K562 (cell line): ENCODE measurements around the gene DYSF.

ENCODE experiments used
- CREM ChIP-seq: IDR thresholded peaks from 2 replicates; pipeline ENCODE4 v1.6.1; 2014; ENCODE audit warnings: antibody characterized with exemption, low read depth
- CTCF ChIP-seq, 3 experiments: IDR thresholded peaks in 2 of 3; conservative IDR thresholded peaks in 1 of 3; 2 replicates each; pipeline ENCODE4 v1.5.1; 2011 to 2012; ENCODE audit warnings: low read length in 3 of 3, mild to moderate bottlenecking in 3 of 3, control low read depth in 2 of 3, improper control_type of control experiment in 1 of 3, inconsistent platforms in 1 of 3, low read depth in 1 of 3, mixed read lengths in 1 of 3, moderate library complexity in 1 of 3; ENCODE audit not compliant: insufficient read depth in 2 of 3
- EZH2 ChIP-seq: IDR thresholded peaks from 2 replicates; pipeline ENCODE4 v1.6.1; 2012; ENCODE audit warnings: low read depth, mild to moderate bottlenecking, inconsistent platforms, low read length, borderline replicate concordance
- JUN ChIP-seq, 2 experiments: sonication (generic) in 1 of 2; formaldehyde crosslinking in 1 of 2; IDR thresholded peaks; 2 replicates each; pipeline versions ENCODE4 v1.6.1 to v1.8.0; 2012 to 2022; ENCODE audit warnings: borderline replicate concordance in 2 of 2, mild to moderate bottlenecking in 2 of 2, improper control_type of control experiment in 1 of 2, low read depth in 1 of 2, low read length in 1 of 2, missing genetic modification reagents in 1 of 2
- MBD2 ChIP-seq: sonication (generic); IDR thresholded peaks from 2 replicates; pipeline ENCODE4 v1.6.1; 2016; ENCODE audit warnings: low read depth, borderline replicate concordance
- MTA1 ChIP-seq: fragments of 450-650 bp; IDR thresholded peaks from 2 replicates; pipeline ENCODE4 v1.6.1; 2017; ENCODE audit warnings: borderline replicate concordance
- MYC ChIP-seq, 2 experiments: fragments of 250-450 bp in 1 of 2; sonication (Bioruptor Pico) in 1 of 2; IDR thresholded peaks; 2 replicates each; pipeline versions ENCODE4 v1.5.1 to v1.6.1; 2012 to 2021; ENCODE audit warnings: low read depth in 2 of 2, borderline replicate concordance in 1 of 2, improper control_type of control experiment in 1 of 2, low read length in 1 of 2, mild to moderate bottlenecking in 1 of 2, moderate library complexity in 1 of 2
- NR2C2 ChIP-seq, 2 experiments: fragments of 200-800 bp in 1 of 2; sonication (Bioruptor generic) in 1 of 2; sonication (generic) in 1 of 2; formaldehyde crosslinking in 1 of 2; IDR thresholded peaks; 2 replicates each; pipeline versions ENCODE4 v1.6.1 to v1.8.0; 2016 to 2022; ENCODE audit warnings: mild to moderate bottlenecking in 1 of 2, missing compliant biosample characterization in 1 of 2, missing genetic modification characterization in 1 of 2, missing genetic modification reagents in 1 of 2
- NR3C1 ChIP-seq: sonication (generic); formaldehyde crosslinking; IDR thresholded peaks from 2 replicates; pipeline ENCODE4 v1.8.1; 2022; ENCODE audit warnings: missing genetic modification reagents
- POLR2A ChIP-seq: fragments of 450-650 bp; conservative IDR thresholded peaks from 2 replicates; pipeline ENCODE4 v1.6.1; 2016
- SMARCC2 ChIP-seq: fragments of 450-650 bp; IDR thresholded peaks from 2 replicates; pipeline ENCODE4 v1.6.1; 2017; ENCODE audit warnings: antibody characterized with exemption, moderate library complexity, mild to moderate bottlenecking, low read depth
- TEAD4 ChIP-seq, 2 experiments: sonication (generic) in 1 of 2; formaldehyde crosslinking in 1 of 2; IDR thresholded peaks; 2 replicates each; pipeline versions ENCODE4 v1.6.1 to v1.8.0; 2012 to 2022; ENCODE audit warnings: borderline replicate concordance in 1 of 2, inconsistent platforms in 1 of 2, low read length in 1 of 2, mild to moderate bottlenecking in 1 of 2, missing genetic modification reagents in 1 of 2
- ZKSCAN8 ChIP-seq: fragments of 200-800 bp; sonication (Bioruptor generic); IDR thresholded peaks from 2 replicates; pipeline ENCODE4 v1.6.1; 2016; ENCODE audit warnings: missing genetic modification characterization, missing compliant biosample characterization
- ZNF639 ChIP-seq, 2 experiments: fragments of 200-800 bp in 1 of 2; sonication (Bioruptor generic) in 1 of 2; sonication (generic) in 1 of 2; formaldehyde crosslinking in 1 of 2; IDR thresholded peaks in 1 of 2; conservative IDR thresholded peaks in 1 of 2; 2 replicates each; pipeline versions ENCODE4 v1.5.0 to v1.6.1; 2016 to 2020; ENCODE audit warnings: missing compliant biosample characterization in 1 of 2, missing genetic modification characterization in 1 of 2, missing genetic modification reagents in 1 of 2

GRCh38 chr2:71659868-71660518, 206.6 kb downstream of the DYSF start:
- TF ChIP-seq JUN (IDR thresholded peaks at IDR 0.05; ENCODE audit: borderline replicate concordance, low read depth, low read length) (no peak), JUN (CRISPR knock-in tag; IDR thresholded peaks at IDR 0.05; ENCODE audit: borderline replicate concordance) (no peak), CTCF (IDR thresholded peaks at IDR 0.05 in 2 of 3, conservative IDR thresholded peaks at IDR 0.05 in 1 of 3; ENCODE audit: insufficient read depth in 2 of 3, low read depth in 1 of 3, low read length in 3 of 3) (no peak), MYC (IDR thresholded peaks at IDR 0.05; ENCODE audit: low read depth, low read length) (no peak), MYC (CRISPR knock-in tag; IDR thresholded peaks at IDR 0.05; ENCODE audit: borderline replicate concordance, low read depth) (no peak), TEAD4 (IDR thresholded peaks at IDR 0.05; ENCODE audit: low read length) (no peak), TEAD4 (CRISPR knock-in tag; IDR thresholded peaks at IDR 0.05; ENCODE audit: borderline replicate concordance) (no peak), NR2C2 (CRISPR knock-in tag; IDR thresholded peaks at IDR 0.05) (no peak), NR2C2 (tag; IDR thresholded peaks at IDR 0.05) (no peak), SMARCC2 (no peak), MTA1 (no peak), POLR2A (no peak), ZNF639 (CRISPR knock-in tag; conservative IDR thresholded peaks at IDR 0.05 in 1 of 2, IDR thresholded peaks at IDR 0.05 in 1 of 2) (no peak), MBD2 (no peak), EZH2 (no peak), NR3C1 (CRISPR knock-in tag) (no peak), CREM (no peak), ZKSCAN8 (CRISPR knock-in tag) (no peak)
